RWPE2 (cell line): ENCODE results near the gene MET.

Source experiments
- ATAC-seq: fragments of 200-7000 bp; cut with Tn5 transposase; 3 replicates; pipeline ENCODE4 v1.9.1; 2021; ENCODE audit warnings: low read depth
- DNase-seq: peaks from one replicate; pipeline ENCODE4 v3.0.0-alpha.2; 2020; ENCODE audit warnings: low spot score
- H3K27ac ChIP-seq: fragments of 450-650 bp; 2 replicates; pipeline ENCODE4 v1.5.1; 2017; ENCODE audit warnings: mild to moderate bottlenecking; ENCODE audit not compliant: poor library complexity, severe bottlenecking
- H3K27me3 ChIP-seq: fragments of 250-450 bp; sonication (Bioruptor Pico); 2 replicates; pipeline ENCODE4 v1.5.1; 2021; ENCODE audit warnings: mild to moderate bottlenecking, moderate library complexity; ENCODE audit not compliant: insufficient read depth, poor library complexity, severe bottlenecking
- H3K36me3 ChIP-seq: fragments of 250-450 bp; sonication (Bioruptor Pico); 2 replicates; pipeline ENCODE4 v1.5.1; 2020; ENCODE audit warnings: low read depth, mild to moderate bottlenecking, moderate library complexity
- H3K4me1 ChIP-seq: fragments of 250-450 bp; sonication (Bioruptor Pico); 2 replicates; pipeline ENCODE4 v1.5.1; 2021; ENCODE audit warnings: mild to moderate bottlenecking, moderate library complexity; ENCODE audit not compliant: insufficient read depth, poor library complexity, severe bottlenecking
- H3K4me3 ChIP-seq: fragments of 250-450 bp; sonication (Bioruptor Pico); 2 replicates; pipeline ENCODE4 v1.5.1; 2021; ENCODE audit warnings: mild to moderate bottlenecking, moderate library complexity; ENCODE audit not compliant: severe bottlenecking
- H3K9me3 ChIP-seq: fragments of 250-450 bp; sonication (Bioruptor Pico); 2 replicates; pipeline ENCODE4 v1.5.1; 2021; ENCODE audit warnings: mild to moderate bottlenecking, moderate library complexity; ENCODE audit not compliant: severe bottlenecking
- CTCF ChIP-seq: fragments of 450-650 bp; IDR thresholded peaks from one replicate; pipeline ENCODE4 v1.5.1; 2017; ENCODE audit warnings: mild to moderate bottlenecking, moderate library complexity; ENCODE audit not compliant: poor library complexity, severe bottlenecking

Gene MET

GRCh38 chr7:116726713-116727431, 54.9 kb downstream of the MET start:
- DNase-seq, result no peak
- H3K36me3 ChIP-seq, result peaks cover 30% of the 10 kb centered on the region
- H3K4me3 ChIP-seq, result no peak overlapping the region
- no peak for ATAC-seq
- TF ChIP-seq CTCF, result no peak
- H3K4me1 ChIP-seq, result peaks cover 6% of the 10 kb centered on the region
- H3K9me3 ChIP-seq, result no peaks in the 10 kb centered on the region
- H3K27me3 ChIP-seq, result no peaks in the 10 kb centered on the region
- no peak overlapping the region for H3K27ac ChIP-seq

- Histone ChIP-seq H3K27ac (no peak overlapping the region), H3K9me3 (no peaks in the 10 kb centered on the region), H3K4me3 (no peak overlapping the region), H3K36me3 (peaks cover 34% of the 10 kb centered on the region), H3K4me1 (peaks cover 6% of the 10 kb centered on the region), H3K27me3 (no peaks in the 10 kb centered on the region)
- no peak for TF ChIP-seq CTCF
- DNase-seq (no peak), ATAC-seq (peak; percentile 42; the same call in 1 of the 3 replicates)
Measured at GRCh38 chr7:116727432-116728009, 55.5 kb downstream of the MET start.

GRCh38 chr7:116728413-116728812, 56.4 kb downstream of the MET start:
- ATAC-seq (no peak), DNase-seq (no peak)
- Histone ChIP-seq H3K27ac (no peak overlapping the region), H3K9me3 (no peaks in the 10 kb centered on the region), H3K36me3 (peaks cover 43% of the 10 kb centered on the region), H3K27me3 (no peaks in the 10 kb centered on the region), H3K4me1 (peaks cover 6% of the 10 kb centered on the region), H3K4me3 (no peak overlapping the region)
- TF ChIP-seq CTCF, result no peak

- Histone ChIP-seq H3K4me1 (no peaks in the 10 kb centered on the region), H3K36me3 (peaks cover 49% of the 10 kb centered on the region), H3K9me3 (no peaks in the 10 kb centered on the region), H3K27me3 (no peaks in the 10 kb centered on the region), H3K27ac (no peak overlapping the region), H3K4me3 (no peak overlapping the region)
- TF ChIP-seq CTCF, result no peak
- ATAC-seq, result no peak
- no peak for DNase-seq
Measured at GRCh38 chr7:116730097-116731022, 58.4 kb downstream of the MET start.
